ENCODE measurements around the gene SPDYE6. TPM values are rescaled to one million over a fixed set of nuclear protein-coding genes. Genes with fewer than 3 reads are reported as not detected.

The SPDYE6 gene
- total and polyA plus RNA-seq, 2 of the 4 experiments (the other 2 are of a cell fraction) = not detected

GRCh38 chr7:102296179-102296438 lies 60.1 kb downstream of the SPDYE6 start:
- no peak overlapping the region for H3K14ac ChIP-seq (replicated peaks; ENCODE audit: low read depth, low read length)
- H3K36me3 ChIP-seq (ENCODE audit: control insufficient read depth, insufficient read depth, low read length) = no peaks in the 10 kb centered on the region
- BruUV-seq (replicated peaks) = no TSS peak
- no peak overlapping the region for H3K27ac ChIP-seq (ENCODE audit: insufficient read depth, low read length)
- no peak overlapping the region for H3K4ac ChIP-seq (ENCODE audit: low read depth, low read length)
- CTCF ChIA-PET = no interaction called here
- no peak overlapping the region for H2BK20ac ChIP-seq (ENCODE audit: low read depth, low read length)
- H3K9me3 ChIP-seq (ENCODE audit: control insufficient read depth, insufficient read depth, low read length) = no peaks in the 10 kb centered on the region
- dilution Hi-C loops (cut with HindIII; ENCODE audit: low sequenced_read_pairs, unreplicated experiment) (no loop called here), intact Hi-C loops (cut with micrococcal nuclease) (no loop called here), in situ Hi-C loops (cut with MboI; ENCODE audit: low sequenced_read_pairs) (no loop called here)
- TF ChIP-seq MAZ (IDR thresholded peaks at IDR 0.05; ENCODE audit: borderline replicate concordance, low read depth, low read length) (no peak), MXI1 (IDR thresholded peaks at IDR 0.05; ENCODE audit: borderline replicate concordance, low read depth, low read length) (no peak), CEBPB (IDR thresholded peaks at IDR 0.05; ENCODE audit: low read depth, low read length) (no peak), RAD21 (IDR thresholded peaks at IDR 0.05; ENCODE audit: low read length) (no peak), USF2 (IDR thresholded peaks at IDR 0.05; ENCODE audit: low read depth, low read length) (no peak), FOS (IDR thresholded peaks at IDR 0.05; ENCODE audit: low read depth, low read length) (no peak), CTCF (conservative IDR thresholded peaks at IDR 0.05; ENCODE audit: low read depth, low read length) (no peak), ELK1 (IDR thresholded peaks at IDR 0.05; ENCODE audit: borderline replicate concordance, low read depth, low read length) (no peak), SMC3 (IDR thresholded peaks at IDR 0.05; ENCODE audit: low read depth, low read length) (no peak), RFX5 (IDR thresholded peaks at IDR 0.05; ENCODE audit: low read depth, low read length) (no peak), BHLHE40 (IDR thresholded peaks at IDR 0.05; ENCODE audit: low read depth, low read length) (no peak)
- H2BK120ac ChIP-seq (ENCODE audit: low read depth, low read length) = no peak overlapping the region
- H3K18ac ChIP-seq (ENCODE audit: low read depth, low read length) = no peak overlapping the region
- no peaks in the 10 kb centered on the region; the same call in 1 of the 2 replicates for H4K20me1 ChIP-seq (ENCODE audit: insufficient read depth, low read length)
- H2BK5ac ChIP-seq (ENCODE audit: low read depth, low read length, poor library complexity, severe bottlenecking) = no peak overlapping the region
- POLR2A ChIA-PET (ENCODE audit: unreplicated experiment) = no interaction called here
- H3K79me1 ChIP-seq (ENCODE audit: low read depth in 1 of 2, low read length in 2 of 2) = no peaks in the 10 kb centered on the region
- H3K9me1 ChIP-seq (ENCODE audit: insufficient read depth, low read length) = no peaks in the 10 kb centered on the region
- no peak overlapping the region for H3K23ac ChIP-seq (ENCODE audit: low read depth, low read length)
- H4K91ac ChIP-seq (ENCODE audit: insufficient read depth, low read depth, low read length) = no peak overlapping the region
- no peak overlapping the region for H3K4me3 ChIP-seq (ENCODE audit: insufficient read depth, low read depth, low read length)
- DNase-seq (no peak), ATAC-seq (ENCODE audit: low read depth) (no peak)
- H3K9ac ChIP-seq (ENCODE audit: low read depth, low read length) = no peak overlapping the region
- no peak overlapping the region for H3K56ac ChIP-seq (ENCODE audit: extremely low read depth, insufficient read depth, low read length)
- H4K8ac ChIP-seq (ENCODE audit: low read depth in 2 of 2, low read length in 2 of 2) = no peak overlapping the region
- no peak overlapping the region for H3K4me2 ChIP-seq (ENCODE audit: low read depth, low read length)
- 90% methylated on average over 2 of the region's 6 CpGs; no CpG with 5 or more reads in 1 of the 2 experiments for WGBS, 2 experiments (ENCODE audit: extremely low coverage in 2 of 2, insufficient read length in 1 of 2)
- no peak overlapping the region for H2AFZ ChIP-seq (replicated peaks; ENCODE audit: low read length, poor library complexity)
- H2AK5ac ChIP-seq (ENCODE audit: low read depth, low read length) = no peak overlapping the region
- H2AK9ac ChIP-seq (replicated peaks; ENCODE audit: low read depth, low read length, poor library complexity) = no peak overlapping the region
- peaks cover 4% of the 10 kb centered on the region; the same call in 1 of the 2 replicates for H3K27me3 ChIP-seq (ENCODE audit: control insufficient read depth, insufficient read depth, low read length)
- H3K4me1 ChIP-seq (ENCODE audit: control insufficient read depth, insufficient read depth, low read length) = no peaks in the 10 kb centered on the region
- H2BK15ac ChIP-seq (ENCODE audit: low read depth, low read length) = no peak overlapping the region
- H4K5ac ChIP-seq (ENCODE audit: low read depth, low read length) = no peak overlapping the region

Data from IMR-90 (cell line).